Skeletal muscle cell (primary cell): Measurements from ENCODE around the gene VPREB3.

Experiments used
- DNase-seq: peaks from one replicate; pipeline ENCODE4 v3.0.0-alpha.2; 2010; ENCODE audit warnings: low read depth
- H3K4me3 ChIP-seq: 2 replicates; pipeline ENCODE4 v1.5.1; 2011; ENCODE audit warnings: low read depth, mild to moderate bottlenecking, control low read depth, low read length, moderate library complexity

The VPREB3 gene

GRCh38 chr22:23783265-23784150, 29.3 kb upstream of the VPREB3 start:
- DNase-seq, result no peak
- no peak overlapping the region for H3K4me3 ChIP-seq

GRCh38 chr22:23782703-23783102, 28.5 kb upstream of the VPREB3 start:
- no peak overlapping the region for H3K4me3 ChIP-seq
- DNase-seq, result no peak

- no peak for DNase-seq
- no peak overlapping the region for H3K4me3 ChIP-seq
These were observed 28.0 kb upstream of the VPREB3 start for GRCh38 chr22:23782252-23782651.

GRCh38 chr22:23781511-23782183, 27.4 kb upstream of the VPREB3 start:
- no peak for DNase-seq
- no peak overlapping the region for H3K4me3 ChIP-seq

GRCh38 chr22:23781065-23781464, 26.8 kb upstream of the VPREB3 start:
- DNase-seq, result no peak
- H3K4me3 ChIP-seq, result no peak overlapping the region

- no peak for DNase-seq
- H3K4me3 ChIP-seq, result no peak overlapping the region
These were observed 26.0 kb upstream of the VPREB3 start for GRCh38 chr22:23780146-23780748.

GRCh38 chr22:23779731-23780130, 25.5 kb upstream of the VPREB3 start:
- no peak for DNase-seq
- no peak overlapping the region for H3K4me3 ChIP-seq

GRCh38 chr22:23779083-23779482, 24.9 kb upstream of the VPREB3 start:
- no peak for DNase-seq
- no peak overlapping the region for H3K4me3 ChIP-seq

GRCh38 chr22:23778577-23778900, 24.3 kb upstream of the VPREB3 start:
- no peak overlapping the region for H3K4me3 ChIP-seq
- DNase-seq, result no peak

- no peak for DNase-seq
- H3K4me3 ChIP-seq, result no peak overlapping the region
These were observed 23.8 kb upstream of the VPREB3 start for GRCh38 chr22:23777776-23778576.

- no peak for DNase-seq
- no peak overlapping the region for H3K4me3 ChIP-seq
These were observed 21.7 kb upstream of the VPREB3 start for GRCh38 chr22:23775779-23776375.

GRCh38 chr22:23774922-23775436, 20.8 kb upstream of the VPREB3 start:
- H3K4me3 ChIP-seq, result no peak overlapping the region
- no peak for DNase-seq

- no peak for DNase-seq
- H3K4me3 ChIP-seq, result no peak overlapping the region
These were observed 20.1 kb upstream of the VPREB3 start for GRCh38 chr22:23774114-23774921.

- peak overlapping the region; percentile 51 for H3K4me3 ChIP-seq
- no peak for DNase-seq
These were observed 19.4 kb upstream of the VPREB3 start for GRCh38 chr22:23773483-23774113.

GRCh38 chr22:23772649-23773473, 18.6 kb upstream of the VPREB3 start, which contains the start of gene MMP11:
TSS of gene MMP11 (plus strand) at chr22:23772849. CDS start at chr22:23772871, 22 bp downstream.
- peak within 1 kb of the TSS; percentile 51 for H3K4me3 ChIP-seq
- DNase-seq, result no peak

- H3K4me3 ChIP-seq, result peak overlapping the region; percentile 37
- no peak for DNase-seq
These were observed 18.1 kb upstream of the VPREB3 start for GRCh38 chr22:23772315-23772648.

GRCh38 chr22:23769321-23769965, 15.2 kb upstream of the VPREB3 start:
- H3K4me3 ChIP-seq, result no peak overlapping the region
- no peak for DNase-seq
